ENCODE results near the gene MTMR2. TPM values are rescaled to one million over a fixed set of nuclear protein-coding genes. Genes with fewer than 3 reads are reported as not detected.

The MTMR2 gene
- total and polyA plus RNA-seq, 9 of the 15 experiments (the other 6 are each of a cell fraction or from before 2014, with no cell fraction given) = 12.6 to 35.8 (median 25.2) TPM

DNA sequence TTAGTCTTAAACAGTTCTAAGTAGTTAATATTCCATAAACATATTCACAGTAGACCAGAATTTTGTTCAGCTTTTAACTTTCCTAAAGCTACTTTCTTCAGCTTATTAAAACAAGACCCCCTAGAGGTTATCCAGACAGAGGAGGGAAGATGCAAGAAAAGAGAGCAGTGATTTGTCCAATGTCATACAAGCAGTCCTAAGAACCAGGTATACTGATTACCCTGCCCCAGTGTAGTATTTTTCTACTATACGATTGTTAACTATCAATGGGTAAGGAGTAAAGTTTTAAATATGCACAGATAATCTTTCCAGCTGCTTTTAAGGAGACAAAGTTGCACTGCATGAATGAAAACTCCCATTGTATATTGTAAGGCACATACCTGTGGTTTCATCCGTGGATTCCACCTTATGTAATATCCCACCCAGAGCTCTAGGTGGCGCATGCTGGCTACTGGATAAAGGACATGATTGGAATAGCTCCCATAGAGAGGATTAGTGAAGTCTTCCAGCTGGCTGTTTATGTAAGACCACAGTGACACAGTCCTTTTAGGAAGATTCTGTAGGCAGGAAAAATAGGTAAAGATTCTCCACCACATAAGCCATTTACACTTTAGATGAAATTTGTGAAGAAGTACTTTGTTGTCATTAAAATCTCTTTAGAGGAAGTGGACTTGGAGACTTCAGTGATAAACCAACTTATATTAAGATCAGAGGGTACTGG, 88.0 kb downstream of the MTMR2 start (continued):
- TF ChIP-seq FOXK2 (conservative IDR thresholded peaks at IDR 0.05 in 1 of 2, IDR thresholded peaks at IDR 0.05 in 1 of 2; ENCODE audit: low read depth in 2 of 2) (peak; percentile 22 to 47; a peak in 1 of 4 replicates), ZKSCAN1 (IDR thresholded peaks at IDR 0.05; ENCODE audit: low read depth, low read length) (no peak), RAD21 (CRISPR knock-in tag; conservative IDR thresholded peaks at IDR 0.05 in 1 of 2, IDR thresholded peaks at IDR 0.05 in 1 of 2) (peak; percentile 75 to 85), SMAD2 (IDR thresholded peaks at IDR 0.05; ENCODE audit: low read depth, low read length) (no peak), TEAD1 (CRISPR knock-in tag; IDR thresholded peaks at IDR 0.05) (peak in 1 of 2 experiments; percentile 41; a peak in 1 of 4 replicates), ZNF444 (CRISPR knock-in tag; IDR thresholded peaks at IDR 0.05) (no peak), ZNF232 (CRISPR knock-in tag; IDR thresholded peaks at IDR 0.05) (no peak), FOXP1 (CRISPR knock-in tag; IDR thresholded peaks at IDR 0.05) (no peak), USF1 (CRISPR knock-in tag; IDR thresholded peaks at IDR 0.05) (no peak), PREB (CRISPR knock-in tag; IDR thresholded peaks at IDR 0.05) (no peak), IRF1 (CRISPR knock-in tag; IDR thresholded peaks at IDR 0.05; ENCODE audit: borderline replicate concordance) (no peak), BCLAF1 (IDR thresholded peaks at IDR 0.05; ENCODE audit: borderline replicate concordance in 1 of 2, control insufficient read depth in 1 of 2, low read depth in 2 of 2, low read length in 1 of 2) (no peak), ZNF239 (CRISPR knock-in tag; IDR thresholded peaks at IDR 0.05) (no peak), ZKSCAN8 (CRISPR knock-in tag; IDR thresholded peaks at IDR 0.05) (no peak), CHD2 (IDR thresholded peaks at IDR 0.05; ENCODE audit: low read depth, low read length) (no peak)
- TF ChIP-seq, protein P1, sequence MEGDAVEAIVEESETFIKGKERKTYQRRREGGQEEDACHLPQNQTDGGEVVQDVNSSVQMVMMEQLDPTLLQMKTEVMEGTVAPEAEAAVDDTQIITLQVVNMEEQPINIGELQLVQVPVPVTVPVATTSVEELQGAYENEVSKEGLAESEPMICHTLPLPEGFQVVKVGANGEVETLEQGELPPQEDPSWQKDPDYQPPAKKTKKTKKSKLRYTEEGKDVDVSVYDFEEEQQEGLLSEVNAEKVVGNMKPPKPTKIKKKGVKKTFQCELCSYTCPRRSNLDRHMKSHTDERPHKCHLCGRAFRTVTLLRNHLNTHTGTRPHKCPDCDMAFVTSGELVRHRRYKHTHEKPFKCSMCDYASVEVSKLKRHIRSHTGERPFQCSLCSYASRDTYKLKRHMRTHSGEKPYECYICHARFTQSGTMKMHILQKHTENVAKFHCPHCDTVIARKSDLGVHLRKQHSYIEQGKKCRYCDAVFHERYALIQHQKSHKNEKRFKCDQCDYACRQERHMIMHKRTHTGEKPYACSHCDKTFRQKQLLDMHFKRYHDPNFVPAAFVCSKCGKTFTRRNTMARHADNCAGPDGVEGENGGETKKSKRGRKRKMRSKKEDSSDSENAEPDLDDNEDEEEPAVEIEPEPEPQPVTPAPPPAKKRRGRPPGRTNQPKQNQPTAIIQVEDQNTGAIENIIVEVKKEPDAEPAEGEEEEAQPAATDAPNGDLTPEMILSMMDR (IDR thresholded peaks at IDR 0.05 in 2 of 3, conservative IDR thresholded peaks at IDR 0.05 in 1 of 3; ENCODE audit: insufficient read depth in 2 of 3, low read depth in 1 of 3, low read length in 3 of 3) = peak; percentile 81 to 88 (median 88)
- TF ChIP-seq, protein P2, sequence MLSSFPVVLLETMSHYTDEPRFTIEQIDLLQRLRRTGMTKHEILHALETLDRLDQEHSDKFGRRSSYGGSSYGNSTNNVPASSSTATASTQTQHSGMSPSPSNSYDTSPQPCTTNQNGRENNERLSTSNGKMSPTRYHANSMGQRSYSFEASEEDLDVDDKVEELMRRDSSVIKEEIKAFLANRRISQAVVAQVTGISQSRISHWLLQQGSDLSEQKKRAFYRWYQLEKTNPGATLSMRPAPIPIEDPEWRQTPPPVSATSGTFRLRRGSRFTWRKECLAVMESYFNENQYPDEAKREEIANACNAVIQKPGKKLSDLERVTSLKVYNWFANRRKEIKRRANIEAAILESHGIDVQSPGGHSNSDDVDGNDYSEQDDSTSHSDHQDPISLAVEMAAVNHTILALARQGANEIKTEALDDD (IDR thresholded peaks at IDR 0.05) = 0 out of 2 replicates have a peak, but pooled peaks have one; percentile 72
